GM12878 (cell line): ENCODE measurements around the gene RGS6. TPM values are rescaled to one million over a fixed set of nuclear protein-coding genes. Genes with fewer than 3 reads are reported as not detected.

ENCODE experiments used
- ATAC-seq: fragments of 200-7000 bp; cut with Tn5 transposase; 3 replicates; pipeline ENCODE4 v1.9.1; 2020; ENCODE audit warnings: mild to moderate bottlenecking, moderate library complexity
- BruUV-seq: library from RNA; stranded (reverse); fragments of 400-500 nt; replicated peaks from 2 replicates; lab custom pipeline; 2021; lab: Mats Ljungman, UMichigan
- CTCF ChIA-PET: fragments of 300-600 bp; sonication (Branson Sonifier 250); formaldehyde crosslinking; extraction: SDS; loops from one replicate; lab custom pipeline; 2021; ENCODE audit warnings: inconsistent platforms; lab: Yijun Ruan, JAX
- POLR2A ChIA-PET: fragments of 350-600 bp; formaldehyde crosslinking; extraction: SDS; loops from one replicate; lab custom pipeline; 2021; ENCODE audit warnings: inconsistent platforms; lab: Charles Lee
- RAD21 ChIA-PET: fragments of 300-600 bp; sonication (Branson Sonifier 250); formaldehyde crosslinking; loops from one replicate; lab custom pipeline; 2023; ENCODE audit warnings: antibody characterized with exemption; ENCODE audit not compliant: unreplicated experiment; lab: Charles Lee
- SMC1A ChIA-PET: fragments of 300-600 bp; sonication (Branson Sonifier 250); formaldehyde crosslinking; loops from one replicate; lab custom pipeline; 2023; ENCODE audit not compliant: unreplicated experiment, uncharacterized antibody; lab: Charles Lee
- DNase-seq: peaks from one replicate; pipeline ENCODE4 v3.0.0-alpha.2; 2011; ENCODE audit warnings: low read depth, low spot score
- FAIRE-seq: peaks from 3 replicates; lab custom pipeline; 2011; peaks lifted over from hg19 to GRCh38; lab: Jason Lieb, UNC
- H2AFZ ChIP-seq: 2 replicates; pipeline ENCODE4 v1.6.0; 2011; ENCODE audit warnings: low read depth, low read length, control low read depth; ENCODE audit not compliant: control insufficient read depth
- H3K27ac ChIP-seq: 2 replicates; pipeline ENCODE4 v1.5.1; 2011; ENCODE audit warnings: control low read depth; ENCODE audit not compliant: control insufficient read depth, insufficient read depth
- H3K27me3 ChIP-seq, 2 experiments: replicated peaks in 1 of 2; 2 replicates each; pipeline versions ENCODE4 v1.6.0 to v1.6.1; 2011; ENCODE audit warnings: low read length in 1 of 2; ENCODE audit not compliant: control insufficient read depth in 2 of 2, insufficient read depth in 2 of 2
- H3K36me3 ChIP-seq, 2 experiments: 2 replicates each; pipeline ENCODE4 v1.5.1; 2011; ENCODE audit warnings: low read length in 1 of 2; ENCODE audit not compliant: control insufficient read depth in 2 of 2, insufficient read depth in 2 of 2
- H3K4me1 ChIP-seq: 2 replicates; pipeline ENCODE4 v1.6.1; 2011; ENCODE audit warnings: mild to moderate bottlenecking, low read length, moderate library complexity, mixed read lengths; ENCODE audit not compliant: control insufficient read depth, insufficient read depth
- H3K4me2 ChIP-seq: 2 replicates; pipeline ENCODE4 v1.6.0; 2011; ENCODE audit warnings: control low read depth; ENCODE audit not compliant: control insufficient read depth, insufficient read depth
- H3K4me3 ChIP-seq: fragments of 200-600 bp; sonication (generic); 2 replicates; pipeline ENCODE4 v1.5.1; 2016
- H3K79me2 ChIP-seq: 2 replicates; pipeline ENCODE4 v1.6.0; 2011; ENCODE audit warnings: low read length; ENCODE audit not compliant: control insufficient read depth, insufficient read depth
- H3K9ac ChIP-seq: 2 replicates; pipeline ENCODE4 v1.8.0; 2011; ENCODE audit warnings: low read length, control low read depth, mixed read lengths; ENCODE audit not compliant: control insufficient read depth, insufficient read depth
- H3K9me3 ChIP-seq: replicated peaks from 3 replicates; pipeline ENCODE4 v1.5.1; 2011; ENCODE audit warnings: mild to moderate bottlenecking, low read length; ENCODE audit not compliant: control insufficient read depth, insufficient read depth
- H4K20me1 ChIP-seq: 2 replicates; pipeline ENCODE4 v1.6.0; 2011; ENCODE audit not compliant: control insufficient read depth, insufficient read depth
- BCLAF1 ChIP-seq: fragments of 450-650 bp; IDR thresholded peaks from 2 replicates; pipeline ENCODE4 v1.6.1; 2017; ENCODE audit warnings: antibody characterized with exemption, mild to moderate bottlenecking, moderate library complexity
- BMI1 ChIP-seq: fragments of 450-650 bp; IDR thresholded peaks from 2 replicates; pipeline ENCODE4 v1.6.1; 2016; ENCODE audit warnings: mild to moderate bottlenecking, moderate library complexity, borderline replicate concordance
- CHD4 ChIP-seq: fragments of 200-600 bp; sonication (generic); IDR thresholded peaks from 2 replicates; pipeline ENCODE4 v1.6.1; 2016; ENCODE audit warnings: mild to moderate bottlenecking
- EZH2 ChIP-seq: IDR thresholded peaks from 2 replicates; pipeline ENCODE4 v1.6.1; 2012; ENCODE audit warnings: low read depth, mild to moderate bottlenecking, control low read depth, inconsistent platforms, low read length, borderline replicate concordance; ENCODE audit not compliant: control insufficient read depth
- IRF3 ChIP-seq: fragments of 450-650 bp; IDR thresholded peaks from 2 replicates; pipeline ENCODE4 v1.6.1; 2014; ENCODE audit warnings: mild to moderate bottlenecking
- JUNB ChIP-seq: IDR thresholded peaks from 2 replicates; pipeline ENCODE4 v1.6.1; 2016; ENCODE audit warnings: antibody characterized with exemption, mild to moderate bottlenecking
- KDM1A ChIP-seq: fragments of 200-600 bp; sonication (generic); IDR thresholded peaks from 2 replicates; pipeline ENCODE4 v1.6.1; 2016; ENCODE audit warnings: borderline replicate concordance
- NR2F1 ChIP-seq: fragments of 450-650 bp; conservative IDR thresholded peaks from 2 replicates; pipeline ENCODE4 v1.6.1; 2017; ENCODE audit warnings: mild to moderate bottlenecking
- ZNF24 ChIP-seq: fragments of 450-650 bp; IDR thresholded peaks from 2 replicates; pipeline ENCODE4 v1.6.1; 2017; ENCODE audit warnings: antibody characterized with exemption, mild to moderate bottlenecking
- ZNF274 ChIP-seq: IDR thresholded peaks from one replicate; pipeline ENCODE4 v1.8.0; 2011; ENCODE audit not compliant: insufficient read length, insufficient read depth
- WGBS: methylation state at CpG from one replicate; pipeline ENCODE4 v1.1.6; 2016; ENCODE audit warnings: low lambda C conversion rate; ENCODE audit not compliant: insufficient replicate concordance, insufficient coverage; ENCODE audit errors: missing lambda C conversion rate; 5-methylcytosine and 5-hydroxymethylcytosine counted together
- in situ Hi-C: fragments of 300-500 bp; cut with MboI; formaldehyde crosslinking; loops from 9 replicates; pipeline ENCODE4 v1.14.3; 2018; ENCODE audit warnings: mixed read lengths
- intact Hi-C: fragments of 100-400 bp; cut with micrococcal nuclease; formaldehyde crosslinking; loops from one replicate; pipeline ENCODE4 v1.14.2; 2022; ENCODE audit not compliant: unreplicated experiment
- polyA plus RNA-seq, 11 experiments: library from polyadenylated mRNA; depleted of rRNA in 4 of 11; unstranded in 6 of 11; stranded (reverse) in 5 of 11; fragments of >200 nt; fragmentation: Nextera tagmentation in 4 of 11; fragmentation: Illumina TruSeq in 1 of 11; extraction: Ambion mirVana in 4 of 11; extraction: Trizol in 1 of 11; gene quantifications; 1 replicate in 1 of 11; 2 replicates in 10 of 11; pipeline versions ENCODE4 v1.2.1 to v1.2.3, GENCODE V29; 2011 to 2016; ENCODE audit warnings: inconsistent platforms in 2 of 11, missing spikeins in 2 of 11, low read depth in 1 of 11
- total RNA-seq, 4 experiments: library from RNA; depleted of rRNA in 3 of 4; stranded (reverse); fragments of >200 nt in 3 of 4; fragmentation: Illumina TruSeq in 1 of 4; extraction: Trizol in 1 of 4; gene quantifications; 2 replicates each; pipeline versions ENCODE4 v1.2.1 to v1.2.3, GENCODE V29; 2013 to 2021
- TF ChIP-seq, protein P1 (sequence below): fragments of 450-650 bp; formaldehyde crosslinking; IDR thresholded peaks from 2 replicates; pipeline ENCODE4 v1.5.0; 2022; ENCODE audit warnings: mild to moderate bottlenecking, missing genetic modification characterization

Gene RGS6
- total and polyA plus RNA-seq, 10 of the 15 experiments (the other 5 are each of a cell fraction or from before 2014, with no cell fraction given), result 3.9 to 18.1 (median 12.4) TPM

GRCh38 chr14:72408020-72408419 is 475.8 kb downstream of the RGS6 start:
- no peaks in the 10 kb centered on the region for H3K4me1 ChIP-seq
- TF ChIP-seq KDM1A (no peak), JUNB (no peak), ZNF274 (no peak), NR2F1 (no peak)
- no peak overlapping the region for H3K27ac ChIP-seq
- ATAC-seq (no peak), DNase-seq (no peak), FAIRE-seq (no peak)
- no peak overlapping the region for H3K9ac ChIP-seq
- no peaks in the 10 kb centered on the region for H3K27me3 ChIP-seq
- H3K4me2 ChIP-seq, result no peak overlapping the region
- H4K20me1 ChIP-seq, result no peaks in the 10 kb centered on the region
- ChIA-PET RAD21 (no interaction called here), SMC1A (interaction anchor here (1.0 kb wide), 1 partner anchor 124 kb away, joined by 3 read pairs; no protein-coding TSS in a partner anchor), CTCF (no interaction called here), POLR2A (no interaction called here)
- WGBS, result 44% methylated on average over 3 of the region's 3 CpGs
- no peaks in the 10 kb centered on the region for H3K79me2 ChIP-seq
- peaks cover 2% of the 10 kb centered on the region; the same call in 2 of the 3 replicates for H3K9me3 ChIP-seq
- no peak overlapping the region for H3K4me3 ChIP-seq
- intact Hi-C loops, result no loop called here
- in situ Hi-C loops, result no loop called here
- no TSS peak for BruUV-seq
- H3K36me3 ChIP-seq, result no peaks in the 10 kb centered on the region
- H2AFZ ChIP-seq, result no peak overlapping the region

DNA sequence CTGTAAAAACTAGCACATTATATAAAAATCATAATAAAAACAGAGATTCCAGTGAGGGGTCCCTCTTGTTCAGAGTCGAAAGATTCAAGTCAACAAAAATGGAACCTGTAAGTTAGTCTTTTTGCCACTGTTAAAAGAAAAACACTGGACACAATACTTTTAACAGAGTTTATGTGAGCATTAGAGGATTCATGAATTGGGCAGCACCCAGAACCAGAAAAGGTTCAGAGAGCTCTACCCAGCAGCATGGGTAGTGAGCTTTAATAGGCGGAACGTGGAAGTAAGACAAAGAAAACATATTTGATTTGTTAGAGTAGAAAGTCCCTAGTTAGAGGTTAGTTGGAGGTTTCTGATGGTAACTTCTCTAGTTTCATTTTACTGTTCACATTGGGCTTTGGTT is 476.8 kb downstream of the RGS6 start:
- ATAC-seq, result no peak
- ChIA-PET CTCF (no interaction called here), RAD21 (no interaction called here), POLR2A (no interaction called here), SMC1A (no interaction called here)
- BruUV-seq, result no TSS peak
- Histone ChIP-seq H3K4me2 (no peak overlapping the region), H3K4me1 (no peaks in the 10 kb centered on the region), H2AFZ (no peak overlapping the region), H3K9ac (no peak overlapping the region), H4K20me1 (no peaks in the 10 kb centered on the region), H3K79me2 (no peaks in the 10 kb centered on the region), H3K4me3 (no peak overlapping the region), H3K27me3 (no peaks in the 10 kb centered on the region), H3K9me3 (peaks cover 2% of the 10 kb centered on the region; the same call in 2 of the 3 replicates), H3K27ac (no peak overlapping the region), H3K36me3 (no peaks in the 10 kb centered on the region)
- DNase-seq, result no peak
- WGBS, result 16% methylated on average over 3 of the region's 3 CpGs
- FAIRE-seq, result no peak
- in situ Hi-C loops (no loop called here), intact Hi-C loops (no loop called here)
- TF ChIP-seq, protein P1, sequence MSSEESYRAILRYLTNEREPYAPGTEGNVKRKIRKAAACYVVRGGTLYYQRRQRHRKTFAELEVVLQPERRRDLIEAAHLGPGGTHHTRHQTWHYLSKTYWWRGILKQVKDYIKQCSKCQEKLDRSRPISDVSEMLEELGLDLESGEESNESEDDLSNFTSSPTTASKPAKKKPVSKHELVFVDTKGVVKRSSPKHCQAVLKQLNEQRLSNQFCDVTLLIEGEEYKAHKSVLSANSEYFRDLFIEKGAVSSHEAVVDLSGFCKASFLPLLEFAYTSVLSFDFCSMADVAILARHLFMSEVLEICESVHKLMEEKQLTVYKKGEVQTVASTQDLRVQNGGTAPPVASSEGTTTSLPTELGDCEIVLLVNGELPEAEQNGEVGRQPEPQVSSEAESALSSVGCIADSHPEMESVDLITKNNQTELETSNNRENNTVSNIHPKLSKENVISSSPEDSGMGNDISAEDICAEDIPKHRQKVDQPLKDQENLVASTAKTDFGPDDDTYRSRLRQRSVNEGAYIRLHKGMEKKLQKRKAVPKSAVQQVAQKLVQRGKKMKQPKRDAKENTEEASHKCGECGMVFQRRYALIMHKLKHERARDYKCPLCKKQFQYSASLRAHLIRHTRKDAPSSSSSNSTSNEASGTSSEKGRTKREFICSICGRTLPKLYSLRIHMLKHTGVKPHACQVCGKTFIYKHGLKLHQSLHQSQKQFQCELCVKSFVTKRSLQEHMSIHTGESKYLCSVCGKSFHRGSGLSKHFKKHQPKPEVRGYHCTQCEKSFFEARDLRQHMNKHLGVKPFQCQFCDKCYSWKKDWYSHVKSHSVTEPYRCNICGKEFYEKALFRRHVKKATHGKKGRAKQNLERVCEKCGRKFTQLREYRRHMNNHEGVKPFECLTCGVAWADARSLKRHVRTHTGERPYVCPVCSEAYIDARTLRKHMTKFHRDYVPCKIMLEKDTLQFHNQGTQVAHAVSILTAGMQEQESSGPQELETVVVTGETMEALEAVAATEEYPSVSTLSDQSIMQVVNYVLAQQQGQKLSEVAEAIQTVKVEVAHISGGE (CRISPR knock-in tag), result no peak
- TF ChIP-seq EZH2 (no peak), IRF3 (no peak), ZNF24 (no peak), BMI1 (no peak), CHD4 (no peak), BCLAF1 (no peak)
